Mucosa of gallbladder (tissue), 1 donor: Measurements from ENCODE around the gene PGAM4. TPM values are rescaled to one million over a fixed set of nuclear protein-coding genes. Genes with fewer than 3 reads are reported as not detected.
"Not testable (repeated sequence)": the region's sequence is repeated elsewhere in the genome, so short reads cannot be mapped to it uniquely, and the experiment has no call there.

Experiments used
- DNase-seq: peaks from one replicate; pipeline ENCODE4 v3.0.0-alpha.2; 2020; ENCODE audit warnings: low spot score
- total RNA-seq: library from RNA; stranded (reverse); gene quantifications from one replicate; pipeline ENCODE4 v1.2.1, GENCODE V29; 2021
- donor health status: DM: no; HTN: no; CAD: no.

The PGAM4 gene
- not detected for total RNA-seq

- no peak for DNase-seq
These were observed at the start of gene PGAM4 for GRCh38 chrX:77969538-77969937. Gene PGAM4 (minus strand): TSS chrX:77969638. CDS start chrX:77969638, 0 bp downstream.

GRCh38 chrX:78011846-78012245 is 42.4 kb upstream of the PGAM4 start:
- DNase-seq: no peak

GRCh38 chrX:77979870-77980269 is 10.4 kb upstream of the PGAM4 start:
- no peak for DNase-seq

GRCh38 chrX:77977518-77977917 is 8.1 kb upstream of the PGAM4 start:
- DNase-seq: no peak

GRCh38 chrX:77977095-77977494 is 7.7 kb upstream of the PGAM4 start:
- no peak for DNase-seq

GRCh38 chrX:77975755-77976154 is 6.3 kb upstream of the PGAM4 start:
- no peak for DNase-seq

GRCh38 chrX:77967631-77968030 is 1.8 kb downstream of the PGAM4 start:
- no peak for DNase-seq

- DNase-seq: no peak
These were observed 3.1 kb downstream of the PGAM4 start for GRCh38 chrX:77966361-77966760.

- DNase-seq: no peak
These were observed 7.2 kb downstream of the PGAM4 start for GRCh38 chrX:77962068-77962902.

GRCh38 chrX:77961063-77961462 is 8.4 kb downstream of the PGAM4 start:
- DNase-seq: no peak

- DNase-seq: no peak
These were observed 8.9 kb downstream of the PGAM4 start for GRCh38 chrX:77960567-77960966.

GRCh38 chrX:77953708-77954107 is 15.7 kb downstream of the PGAM4 start:
- DNase-seq: no peak

- no peak for DNase-seq
These were observed 16.1 kb downstream of the PGAM4 start for GRCh38 chrX:77953302-77953701.

GRCh38 chrX:77952173-77952572 is 17.3 kb downstream of the PGAM4 start:
- DNase-seq: no peak

GRCh38 chrX:77949840-77950239 is 19.6 kb downstream of the PGAM4 start:
- no peak for DNase-seq

GRCh38 chrX:77946571-77946970 is 22.9 kb downstream of the PGAM4 start:
- DNase-seq: no peak

GRCh38 chrX:77945910-77946545 is 23.4 kb downstream of the PGAM4 start:
- no peak for DNase-seq

- DNase-seq: not testable (repeated sequence)
These were observed 24.4 kb downstream of the PGAM4 start for GRCh38 chrX:77945031-77945430.

- no peak for DNase-seq
These were observed 31.3 kb downstream of the PGAM4 start for GRCh38 chrX:77938083-77938680.

GRCh38 chrX:77937291-77937690 is 32.1 kb downstream of the PGAM4 start:
- DNase-seq: no peak

- no peak for DNase-seq
These were observed 33.1 kb downstream of the PGAM4 start for GRCh38 chrX:77936299-77936698.

- DNase-seq: no peak
These were observed 33.6 kb downstream of the PGAM4 start for GRCh38 chrX:77935886-77936285.

GRCh38 chrX:77930581-77930980 is 38.9 kb downstream of the PGAM4 start:
- DNase-seq: no peak
